Left lung (tissue), 14 donors: ENCODE data around the gene ZNF75A. TPM values are rescaled to one million over a fixed set of nuclear protein-coding genes. Genes with fewer than 3 reads are reported as not detected.

Experiments
- ATAC-seq: fragments of 200-7000 bp; cut with Tn5 transposase; one replicate; pipeline ENCODE4 v1.9.1; 2020; ENCODE audit warnings: moderate library complexity
- DNase-seq, 4 donors: peaks; one replicate each; pipeline ENCODE4 v3.0.0-alpha.2; 2013 to 2020
- H3K27ac ChIP-seq, 2 donors: fragments of 200-600 bp; sonication (generic) in 1 of 2; one replicate each; pipeline versions ENCODE4 v1.5.0 to v1.8.0; 2020 to 2021
- H3K27me3 ChIP-seq, 2 donors: fragments of 200-600 bp; sonication (generic) in 1 of 2; one replicate each; pipeline versions ENCODE4 v1.5.0 to v1.8.0; 2020 to 2021
- H3K36me3 ChIP-seq, 2 donors: fragments of 200-600 bp; sonication (generic) in 1 of 2; one replicate each; pipeline versions ENCODE4 v1.5.0 to v1.8.0; 2020 to 2021
- H3K4me1 ChIP-seq, 2 donors: fragments of 200-600 bp; one replicate each; pipeline ENCODE4 v1.8.0; 2021
- H3K4me3 ChIP-seq, 2 donors: fragments of 200-600 bp; sonication (generic) in 1 of 2; one replicate each; pipeline versions ENCODE4 v1.5.0 to v1.8.0; 2020 to 2021; ENCODE audit warnings: mild to moderate bottlenecking in 1 of 2
- H3K9me3 ChIP-seq, 2 donors: fragments of 200-600 bp; sonication (generic) in 1 of 2; one replicate each; pipeline versions ENCODE4 v1.5.0 to v1.8.0; 2020 to 2021
- CTCF ChIP-seq, 2 donors: fragments of 200-600 bp; sonication (generic) in 1 of 2; IDR thresholded peaks; one replicate each; pipeline versions ENCODE4 v1.5.0 to v1.8.0; 2021; ENCODE audit warnings: antibody characterized with exemption in 2 of 2
- intact Hi-C, 2 donors: fragments of 100-400 bp; cut with DNase I; formaldehyde crosslinking; loops; one replicate each; pipeline versions ENCODE4 v1.11.2 to v1.14.2; 2022
- long read RNA-seq, 12 donors: library from polyadenylated mRNA in 2 of 12; unstranded in 2 of 12; transcript quantifications; one replicate each; pipeline ENCODE4 v2.0.0 and lab custom pipeline, GENCODE V29; 2019 to 2026
- polyA plus RNA-seq, 6 donors: library from polyadenylated mRNA; unstranded; fragments of 120-200 nt; gene quantifications; one replicate each; pipeline ENCODE4 v1.2.1, GENCODE V29; 2013; ENCODE audit not compliant: insufficient read length in 6 of 6
- total RNA-seq, 2 donors: library from RNA; stranded (reverse); fragmentation: NEBNext Ultra II Directional; extraction: Animal tissue kit (Norgen Biotek cat#: 25700); gene quantifications; one replicate each; pipeline ENCODE4 v1.2.1, GENCODE V29; 2021
- donor health status: DM: no; HTN: yes; CAD: no.
- donor health status: DM: no; HTN: no; CAD: no.

ZNF75A gene
- total RNA-seq, result 10 to 100 TPM; 20.3 to 26.8 TPM
- polyA plus RNA-seq, result 10 to 100 TPM; 50.6 to 65.3 (median 53.0) TPM
- long read RNA-seq, donor 1, transcript ZNF75A-206 (1 exons, 3,989 nt), result major isoform, 14 of 19 reads
- long read RNA-seq, donor 1, partial matches to known transcripts, result 0 of 19 reads
- long read RNA-seq, donor 1, other reads (novel, unspliced or antisense), result 0 of 19 reads
- long read RNA-seq, donor 2, transcript ZNF75A-206 (1 exons, 3,989 nt), result major isoform, 17 of 23 reads
- long read RNA-seq, donor 2, partial matches to known transcripts, result 0 of 23 reads
- long read RNA-seq, donor 2, other reads (novel, unspliced or antisense), result 0 of 23 reads
- long read RNA-seq, donor 3, partial matches to known transcripts, result 0 of 13 reads
- long read RNA-seq, donor 3, other reads (novel, unspliced or antisense), result 0 of 13 reads
- long read RNA-seq, donor 4, partial matches to known transcripts, result 7 of 12 reads
- long read RNA-seq, donor 4, other reads (novel, unspliced or antisense), result 2 of 12 reads
- long read RNA-seq, donor 5, partial matches to known transcripts, result 0 of 7 reads
- long read RNA-seq, donor 5, other reads (novel, unspliced or antisense), result 0 of 7 reads
- long read RNA-seq, donor 6, transcript ZNF75A-206 (1 exons, 3,989 nt), result major isoform, 12 of 18 reads
- long read RNA-seq, donor 6, partial matches to known transcripts, result 0 of 18 reads
- long read RNA-seq, donor 6, other reads (novel, unspliced or antisense), result 0 of 18 reads
- long read RNA-seq, donor 7, partial matches to known transcripts, result 0 of 3 reads
- long read RNA-seq, donor 7, other reads (novel, unspliced or antisense), result 0 of 3 reads
- long read RNA-seq, donor 8, transcript ZNF75A-206 (1 exons, 3,989 nt), result major isoform, 5 of 9 reads
- long read RNA-seq, donor 8, partial matches to known transcripts, result 0 of 9 reads
- long read RNA-seq, donor 8, other reads (novel, unspliced or antisense), result 0 of 9 reads
- long read RNA-seq, donor 9, result 0 reads
- long read RNA-seq, donor 10, partial matches to known transcripts, result 23 of 28 reads
- long read RNA-seq, donor 10, other reads (novel, unspliced or antisense), result 2 of 28 reads
- long read RNA-seq, donor 11, result 0 reads
- long read RNA-seq, donor 12, transcript ZNF75A-206 (1 exons, 3,989 nt), result major isoform, 6 of 14 reads
- long read RNA-seq, donor 12, partial matches to known transcripts, result 0 of 14 reads
- long read RNA-seq, donor 12, other reads (novel, unspliced or antisense), result 0 of 14 reads

- TF ChIP-seq CTCF (IDR thresholded peaks at IDR 0.05), result peak in 1 of 2 donors; percentile 37
- intact Hi-C loops, result no loop called here
- H3K27ac ChIP-seq, result peak within 1 kb of the TSS; percentile 94
These were observed at the start of gene ZNF75A, which contains the start of gene TIGD7 for GRCh38 chr16:3305109-3306068. TSS of gene ZNF75A (plus strand) at chr16:3305497. CDS start at chr16:3308429, 2,932 bp downstream. TSS of gene TIGD7 (minus strand) at chr16:3305430. CDS start at chr16:3300614, 4,816 bp downstream.

GRCh38 chr16:3256146-3256865 lies 49.0 kb upstream of the ZNF75A start, which contains the start of gene MEFV:
TSS of gene MEFV (minus strand) at chr16:3256633. CDS start at chr16:3256587, 46 bp downstream.
- peaks cover 0 to 17% of the 10 kb centered on the region in 2 donors for H3K36me3 ChIP-seq
- H3K4me1 ChIP-seq, result peaks cover 0 to 72% of the 10 kb centered on the region in 2 donors
- H3K27me3 ChIP-seq, result peaks cover 0 to 11% of the 10 kb centered on the region in 2 donors
- intact Hi-C loops, result no loop called here
- H3K9me3 ChIP-seq, result no peaks in the 10 kb centered on the region
- no peak for TF ChIP-seq CTCF (IDR thresholded peaks at IDR 0.05)
- DNase-seq, result no peak
- peak; percentile 55 for ATAC-seq
- H3K27ac ChIP-seq, result peak within 1 kb of the TSS in 1 of 2 donors; percentile 90
- H3K4me3 ChIP-seq, result peak within 1 kb of the TSS in 1 of 2 donors; percentile 54

More at GRCh38 chr16:3305109-3306068, at the start of gene ZNF75A, which contains the start of gene TIGD7:
- Histone ChIP-seq H3K27me3 (no peaks in the 10 kb centered on the region), H3K4me3 (peak within 1 kb of the TSS; percentile 75 to 96), H3K4me1 (peaks cover 0 to 14% of the 10 kb centered on the region in 2 donors), H3K36me3 (peaks cover 2 to 53% of the 10 kb centered on the region in 2 donors), H3K9me3 (peaks cover 4 to 82% of the 10 kb centered on the region in 2 donors)
- ATAC-seq, result peak; percentile 100
- peak; percentile 90 to 97 (median 92) for DNase-seq

- ATAC-seq (no peak), DNase-seq (no peak)
- no peak for TF ChIP-seq CTCF (IDR thresholded peaks at IDR 0.05)
- H3K36me3 ChIP-seq, result peaks cover 0 to 12% of the 10 kb centered on the region in 2 donors
- intact Hi-C loops, result no loop called here
- H3K9me3 ChIP-seq, result no peaks in the 10 kb centered on the region
- H3K27ac ChIP-seq, result peak overlapping the region in 1 of 2 donors; percentile 90
- peaks cover 0 to 11% of the 10 kb centered on the region in 2 donors for H3K27me3 ChIP-seq
- H3K4me1 ChIP-seq, result peaks cover 0 to 74% of the 10 kb centered on the region in 2 donors
- H3K4me3 ChIP-seq, result peak overlapping the region in 1 of 2 donors; percentile 54
These were observed 48.3 kb upstream of the ZNF75A start for GRCh38 chr16:3256866-3257465.
